Neural cell (in vitro differentiated cells): Measurements from ENCODE around the gene UNC5CL. TPM values are rescaled to one million over a fixed set of nuclear protein-coding genes. Genes with fewer than 3 reads are reported as not detected.

Experiments used
- H2AFZ ChIP-seq: fragments of 200-600, 300-800 bp; sonication (generic), shearing (Covaris generic); 2 replicates; pipeline ENCODE4 v1.6.0; 2014; ENCODE audit warnings: low read depth, mild to moderate bottlenecking, antibody characterized with exemption, low read length, moderate library complexity
- H3F3A ChIP-seq: fragments of 200-600 bp; shearing (Covaris generic); 2 replicates; pipeline ENCODE4 v1.6.1; 2016; ENCODE audit warnings: mild to moderate bottlenecking, moderate library complexity, mixed read lengths, antibody characterized with exemption, low read length; ENCODE audit not compliant: insufficient read depth, poor library complexity, severe bottlenecking
- H3K27ac ChIP-seq: fragments of 200-600, 300-800 bp; sonication (generic), shearing (Covaris generic); 2 replicates; pipeline ENCODE4 v1.5.1; 2014; ENCODE audit warnings: mild to moderate bottlenecking, low read length, moderate library complexity
- H3K27me3 ChIP-seq: fragments of 300-800, 200-600 bp; sonication (generic), shearing (Covaris generic); 2 replicates; pipeline ENCODE4 v1.6.0; 2014; ENCODE audit warnings: mild to moderate bottlenecking, low read depth, low read length, moderate library complexity; ENCODE audit not compliant: insufficient read depth
- H3K36me3 ChIP-seq: fragments of 300-800, 200-600 bp; sonication (generic), shearing (Covaris generic); 2 replicates; pipeline ENCODE4 v1.5.1; 2014; ENCODE audit warnings: mild to moderate bottlenecking, antibody characterized with exemption, low read length, moderate library complexity; ENCODE audit not compliant: insufficient read depth
- H3K4me2 ChIP-seq: fragments of 300-800, 200-600 bp; sonication (generic), shearing (Covaris generic); 2 replicates; pipeline ENCODE4 v1.6.0; 2014; ENCODE audit warnings: mild to moderate bottlenecking, low read length
- H3K4me3 ChIP-seq: fragments of 300-800, 200-600 bp; sonication (generic), shearing (Covaris generic); 2 replicates; pipeline ENCODE4 v1.5.1; 2014; ENCODE audit warnings: mild to moderate bottlenecking, low read length, moderate library complexity
- H3K79me2 ChIP-seq: fragments of 200-600 bp; shearing (Covaris generic); replicated peaks from 2 replicates; pipeline ENCODE4 v1.6.0; 2014; ENCODE audit warnings: mild to moderate bottlenecking, low read length, moderate library complexity; ENCODE audit not compliant: insufficient read depth
- H3K9ac ChIP-seq: fragments of 300-800, 200-600 bp; sonication (generic), shearing (Covaris generic); 2 replicates; pipeline ENCODE4 v1.6.1; 2016; ENCODE audit warnings: mild to moderate bottlenecking, low read length, mixed read lengths
- H3K9me2 ChIP-seq: fragments of 200-600 bp; shearing (Covaris generic); 2 replicates; pipeline ENCODE4 v1.6.1; 2016; ENCODE audit warnings: mild to moderate bottlenecking, low read length, mixed read lengths; ENCODE audit not compliant: insufficient read depth
- H3K9me3 ChIP-seq: fragments of 200-600, 300-800 bp; sonication (generic), shearing (Covaris generic); 2 replicates; pipeline ENCODE4 v1.6.1; 2016; ENCODE audit warnings: mild to moderate bottlenecking, mixed run types, low read length, moderate library complexity, mixed read lengths
- H4K20me1 ChIP-seq: fragments of 200-600 bp; shearing (Covaris generic); 2 replicates; pipeline ENCODE4 v1.6.1; 2016; ENCODE audit warnings: mild to moderate bottlenecking, mixed run types; ENCODE audit not compliant: insufficient read depth
- EP300 ChIP-seq: fragments of 450-650 bp; conservative IDR thresholded peaks from 2 replicates; pipeline ENCODE4 v1.6.1; 2014; ENCODE audit warnings: antibody characterized with exemption, mild to moderate bottlenecking, moderate library complexity; ENCODE audit not compliant: poor library complexity, severe bottlenecking
- EZH2 ChIP-seq: fragments of 200-600, 300-800 bp; shearing (Covaris generic), sonication (generic); IDR thresholded peaks from 2 replicates; pipeline ENCODE4 v1.6.1; 2014; ENCODE audit warnings: antibody characterized with exemption, low read length, borderline replicate concordance, mild to moderate bottlenecking; ENCODE audit not compliant: insufficient read depth, poor library complexity, severe bottlenecking
- MXI1 ChIP-seq: fragments of 450-650 bp; conservative IDR thresholded peaks from 2 replicates; pipeline ENCODE4 v1.6.1; 2014; ENCODE audit warnings: antibody characterized with exemption, mild to moderate bottlenecking; ENCODE audit not compliant: poor library complexity, severe bottlenecking
- POLR2AphosphoS5 ChIP-seq: IDR thresholded peaks from 2 replicates; pipeline ENCODE4 v1.6.1; 2012
- RAD21 ChIP-seq: fragments of 450-650 bp; conservative IDR thresholded peaks from 2 replicates; pipeline ENCODE4 v1.6.1; 2014; ENCODE audit warnings: antibody characterized with exemption, mild to moderate bottlenecking, moderate library complexity
- SMC3 ChIP-seq: fragments of 450-650 bp; conservative IDR thresholded peaks from 2 replicates; pipeline ENCODE4 v1.6.1; 2014; ENCODE audit warnings: antibody characterized with exemption, mild to moderate bottlenecking, moderate library complexity; ENCODE audit not compliant: poor library complexity
- TAF1 ChIP-seq: IDR thresholded peaks from 2 replicates; pipeline ENCODE4 v1.6.1; 2012; ENCODE audit warnings: low read depth
- polyA plus RNA-seq: library from polyadenylated mRNA; depleted of rRNA; stranded (reverse); fragments of >200 nt; gene quantifications from 2 replicates; pipeline ENCODE4 v1.2.3, GENCODE V29; 2014
- TF ChIP-seq, protein P1 (sequence below): IDR thresholded peaks from 2 replicates; pipeline ENCODE4 v1.6.1; 2012; ENCODE audit warnings: borderline replicate concordance
- TF ChIP-seq, protein P2 (sequence below): fragments of 450-650 bp; IDR thresholded peaks from 2 replicates; pipeline ENCODE4 v1.5.1; 2014; ENCODE audit warnings: antibody characterized with exemption, mild to moderate bottlenecking, moderate library complexity; ENCODE audit not compliant: poor library complexity, severe bottlenecking

The UNC5CL gene
- polyA plus RNA-seq, 1 donor from 2014 or later = 1.0 TPM

DNA sequence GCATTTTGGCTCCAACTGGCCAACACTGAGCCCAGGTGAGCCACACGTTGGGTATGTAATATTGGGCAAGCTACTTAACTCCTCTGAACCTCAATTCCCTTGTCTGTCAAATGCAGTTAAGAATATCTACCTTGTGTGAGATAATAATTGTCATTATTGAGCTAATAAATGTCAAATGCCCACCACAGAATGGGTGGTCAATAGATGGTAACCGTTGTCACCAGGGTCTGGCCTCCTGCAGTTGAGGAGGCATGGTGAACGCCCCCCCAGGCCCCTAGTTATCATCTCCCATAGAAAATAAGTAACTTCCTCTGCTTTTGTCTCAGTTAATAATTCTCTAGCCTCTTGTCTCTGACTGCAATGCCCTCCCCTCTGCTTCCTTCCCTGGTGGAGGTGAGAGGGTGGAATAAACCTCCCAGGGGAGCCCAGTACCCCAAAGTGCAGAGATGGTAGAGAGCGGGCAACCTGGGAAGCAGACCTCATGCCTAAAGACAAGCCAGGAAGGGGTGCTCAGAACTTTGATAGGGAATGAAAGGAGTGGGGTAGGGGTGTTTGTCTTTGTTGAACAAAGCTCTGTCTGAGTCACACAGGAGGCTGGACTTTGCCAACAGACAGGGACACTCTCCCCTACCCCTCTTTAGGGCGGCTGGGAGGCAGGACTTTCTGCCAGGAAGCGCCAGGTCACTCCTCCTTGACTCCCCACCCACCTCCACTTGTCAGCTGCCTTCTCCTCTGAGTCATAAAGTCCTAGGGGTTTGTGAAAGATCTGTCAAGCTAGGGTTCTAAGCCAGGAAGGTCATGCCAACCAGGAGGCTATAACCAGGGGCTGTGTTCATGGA lies 1.3 kb upstream of the UNC5CL start:
- TF ChIP-seq POLR2AphosphoS5 (no peak), MXI1 (no peak), TAF1 (no peak), RAD21 (no peak), SMC3 (no peak), EZH2 (no peak), EP300 (no peak)
- TF ChIP-seq, protein P1, sequence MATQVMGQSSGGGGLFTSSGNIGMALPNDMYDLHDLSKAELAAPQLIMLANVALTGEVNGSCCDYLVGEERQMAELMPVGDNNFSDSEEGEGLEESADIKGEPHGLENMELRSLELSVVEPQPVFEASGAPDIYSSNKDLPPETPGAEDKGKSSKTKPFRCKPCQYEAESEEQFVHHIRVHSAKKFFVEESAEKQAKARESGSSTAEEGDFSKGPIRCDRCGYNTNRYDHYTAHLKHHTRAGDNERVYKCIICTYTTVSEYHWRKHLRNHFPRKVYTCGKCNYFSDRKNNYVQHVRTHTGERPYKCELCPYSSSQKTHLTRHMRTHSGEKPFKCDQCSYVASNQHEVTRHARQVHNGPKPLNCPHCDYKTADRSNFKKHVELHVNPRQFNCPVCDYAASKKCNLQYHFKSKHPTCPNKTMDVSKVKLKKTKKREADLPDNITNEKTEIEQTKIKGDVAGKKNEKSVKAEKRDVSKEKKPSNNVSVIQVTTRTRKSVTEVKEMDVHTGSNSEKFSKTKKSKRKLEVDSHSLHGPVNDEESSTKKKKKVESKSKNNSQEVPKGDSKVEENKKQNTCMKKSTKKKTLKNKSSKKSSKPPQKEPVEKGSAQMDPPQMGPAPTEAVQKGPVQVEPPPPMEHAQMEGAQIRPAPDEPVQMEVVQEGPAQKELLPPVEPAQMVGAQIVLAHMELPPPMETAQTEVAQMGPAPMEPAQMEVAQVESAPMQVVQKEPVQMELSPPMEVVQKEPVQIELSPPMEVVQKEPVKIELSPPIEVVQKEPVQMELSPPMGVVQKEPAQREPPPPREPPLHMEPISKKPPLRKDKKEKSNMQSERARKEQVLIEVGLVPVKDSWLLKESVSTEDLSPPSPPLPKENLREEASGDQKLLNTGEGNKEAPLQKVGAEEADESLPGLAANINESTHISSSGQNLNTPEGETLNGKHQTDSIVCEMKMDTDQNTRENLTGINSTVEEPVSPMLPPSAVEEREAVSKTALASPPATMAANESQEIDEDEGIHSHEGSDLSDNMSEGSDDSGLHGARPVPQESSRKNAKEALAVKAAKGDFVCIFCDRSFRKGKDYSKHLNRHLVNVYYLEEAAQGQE = no peak
- TF ChIP-seq, protein P2, sequence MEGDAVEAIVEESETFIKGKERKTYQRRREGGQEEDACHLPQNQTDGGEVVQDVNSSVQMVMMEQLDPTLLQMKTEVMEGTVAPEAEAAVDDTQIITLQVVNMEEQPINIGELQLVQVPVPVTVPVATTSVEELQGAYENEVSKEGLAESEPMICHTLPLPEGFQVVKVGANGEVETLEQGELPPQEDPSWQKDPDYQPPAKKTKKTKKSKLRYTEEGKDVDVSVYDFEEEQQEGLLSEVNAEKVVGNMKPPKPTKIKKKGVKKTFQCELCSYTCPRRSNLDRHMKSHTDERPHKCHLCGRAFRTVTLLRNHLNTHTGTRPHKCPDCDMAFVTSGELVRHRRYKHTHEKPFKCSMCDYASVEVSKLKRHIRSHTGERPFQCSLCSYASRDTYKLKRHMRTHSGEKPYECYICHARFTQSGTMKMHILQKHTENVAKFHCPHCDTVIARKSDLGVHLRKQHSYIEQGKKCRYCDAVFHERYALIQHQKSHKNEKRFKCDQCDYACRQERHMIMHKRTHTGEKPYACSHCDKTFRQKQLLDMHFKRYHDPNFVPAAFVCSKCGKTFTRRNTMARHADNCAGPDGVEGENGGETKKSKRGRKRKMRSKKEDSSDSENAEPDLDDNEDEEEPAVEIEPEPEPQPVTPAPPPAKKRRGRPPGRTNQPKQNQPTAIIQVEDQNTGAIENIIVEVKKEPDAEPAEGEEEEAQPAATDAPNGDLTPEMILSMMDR = no peak
- Histone ChIP-seq H3K79me2 (no peaks in the 10 kb centered on the region), H3K9me3 (no peaks in the 10 kb centered on the region), H3K27me3 (no peaks in the 10 kb centered on the region), H4K20me1 (no peaks in the 10 kb centered on the region), H2AFZ (no peak overlapping the region), H3K9me2 (no peaks in the 10 kb centered on the region), H3K27ac (no peak overlapping the region), H3F3A (no peaks in the 10 kb centered on the region), H3K9ac (no peak overlapping the region), H3K4me3 (no peak overlapping the region), H3K36me3 (no peaks in the 10 kb centered on the region), H3K4me2 (no peak overlapping the region)

DNA sequence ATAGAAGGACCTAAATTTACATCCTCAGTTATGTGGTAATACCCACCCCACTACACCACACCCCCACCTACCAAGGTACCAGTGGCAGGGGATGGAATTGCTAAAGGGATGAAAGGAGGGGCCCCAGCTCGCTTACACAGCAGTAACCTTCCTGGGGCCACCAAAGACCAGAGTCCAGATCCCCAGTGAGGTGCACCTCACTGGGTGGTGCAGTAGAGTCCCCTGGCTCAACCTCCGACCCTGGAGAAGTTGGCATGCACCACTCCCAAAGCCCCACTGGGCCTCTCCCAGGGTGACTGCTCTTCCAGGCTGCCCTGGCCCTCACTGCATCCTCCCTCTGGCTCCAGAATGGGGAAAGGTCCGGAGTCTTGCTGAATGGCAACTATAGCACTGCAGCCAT lies 816 bp downstream of the UNC5CL start:
- Histone ChIP-seq H3K27ac (no peak overlapping the region), H3K9me2 (no peaks in the 10 kb centered on the region), H3F3A (no peaks in the 10 kb centered on the region), H3K27me3 (no peaks in the 10 kb centered on the region), H3K79me2 (no peaks in the 10 kb centered on the region), H3K4me3 (no peak overlapping the region), H2AFZ (no peak overlapping the region), H3K9ac (no peak overlapping the region), H3K36me3 (no peaks in the 10 kb centered on the region), H3K4me2 (no peak overlapping the region), H4K20me1 (no peaks in the 10 kb centered on the region), H3K9me3 (no peaks in the 10 kb centered on the region)
- TF ChIP-seq EP300 = no peak
- TF ChIP-seq, protein P2 = no peak
- TF ChIP-seq RAD21 = no peak
- TF ChIP-seq, protein P1 = no peak
- TF ChIP-seq SMC3 = no peak
- no peak for TF ChIP-seq POLR2AphosphoS5
- no peak for TF ChIP-seq TAF1
- TF ChIP-seq EZH2 = no peak
- no peak for TF ChIP-seq MXI1
